HCT116 (cell line): ENCODE data around the gene MOCS1. TPM values are rescaled to one million over a fixed set of nuclear protein-coding genes. Genes with fewer than 3 reads are reported as not detected.

Source experiments
- total RNA-seq: library from RNA; stranded (reverse); gene quantifications from one replicate; pipeline ENCODE4 v1.2.1, GENCODE V29; 2021; ENCODE audit not compliant: unreplicated experiment

MOCS1 gene
- total RNA-seq, 1 experiment from 2014 or later: 9.3 TPM

Other genes starting within 250 kb of the MOCS1 start
- gene KIF6, start 209.1 kb downstream of the MOCS1 start, total RNA-seq: not detected
- not detected for gene DAAM2, start 142.1 kb downstream of the MOCS1 start, total RNA-seq